Measurements from ENCODE around the gene NUDT14. TPM values are rescaled to one million over a fixed set of nuclear protein-coding genes. Genes with fewer than 3 reads are reported as not detected.

NUDT14 gene
- polyA plus RNA-seq, 1 donor from 2014 or later, result 55.0 TPM

DNA sequence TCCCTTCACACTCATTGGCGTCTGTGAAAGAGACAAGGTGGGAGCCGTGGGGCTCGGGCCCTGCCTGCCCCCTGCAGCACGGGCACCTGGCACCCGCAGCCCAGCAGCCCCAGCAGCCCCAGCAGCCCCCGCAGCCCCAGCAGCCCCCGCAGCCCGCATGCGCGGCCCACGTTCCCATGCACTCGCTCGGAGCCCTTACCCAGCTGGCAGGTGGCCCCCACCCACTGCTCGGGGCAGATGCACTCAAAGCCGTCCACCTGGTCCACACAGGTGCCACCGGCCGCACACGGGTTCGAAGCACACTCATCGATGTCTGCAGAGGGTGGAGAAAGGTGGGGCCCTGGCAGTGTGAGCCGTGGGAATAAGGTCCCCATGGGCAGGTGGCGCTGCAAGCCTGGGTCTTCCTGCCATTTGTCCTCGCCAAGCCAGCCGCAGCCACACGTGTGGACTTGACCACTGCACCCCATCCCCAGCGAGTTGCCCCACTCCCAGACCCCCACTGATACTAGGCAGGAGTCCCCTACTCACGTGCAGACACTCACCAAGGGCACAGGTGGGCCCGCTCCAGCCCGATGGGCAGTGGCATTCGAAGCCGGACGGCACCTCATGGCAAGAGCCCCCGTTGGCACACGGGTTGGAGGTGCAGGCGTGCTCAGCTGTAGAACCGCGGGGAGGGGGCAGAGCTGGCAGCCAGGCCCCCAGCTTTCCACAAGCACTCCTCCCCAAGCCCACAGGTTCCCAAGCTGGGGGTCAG, 29.9 kb downstream of the NUDT14 start:
- no peaks in the 10 kb centered on the region for H4K20me1 ChIP-seq (ENCODE audit: insufficient read depth)

DNA sequence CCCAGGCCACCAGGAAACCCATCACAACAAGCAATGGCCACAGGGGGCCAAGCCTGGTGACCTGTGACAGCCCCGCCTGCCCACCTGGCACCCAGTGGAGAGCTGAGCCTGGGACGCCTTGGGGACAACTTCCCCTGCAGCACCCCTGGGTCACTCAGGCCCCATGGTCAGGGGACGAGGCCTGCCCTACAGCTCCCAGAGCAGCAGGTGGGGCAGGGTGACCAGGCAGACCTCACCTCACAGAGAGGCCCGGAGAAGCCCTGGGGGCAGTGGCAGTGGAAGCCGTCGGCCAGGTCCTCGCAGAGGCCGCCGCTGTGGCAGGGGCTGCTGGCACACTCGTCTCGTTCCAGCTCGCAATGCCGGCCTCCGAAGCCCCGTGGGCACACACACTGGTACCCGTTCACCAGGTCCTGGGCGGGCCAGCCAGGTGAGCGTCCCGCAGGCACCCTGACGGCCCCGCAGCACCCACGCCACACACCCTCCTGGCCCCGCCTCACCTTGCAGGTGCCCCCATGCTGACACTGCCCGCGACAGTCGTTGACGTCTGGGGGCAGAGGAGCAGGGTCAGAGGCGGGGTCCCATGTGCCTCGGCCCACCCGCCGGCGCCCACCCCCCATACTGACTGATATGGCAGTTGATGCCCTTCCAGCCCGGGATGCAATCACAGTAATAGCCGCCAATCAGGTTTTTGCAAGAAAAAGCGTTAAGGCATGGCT, 30.6 kb downstream of the NUDT14 start:
- Histone ChIP-seq H2AFZ (ENCODE audit: low read depth, low read length) (no peak overlapping the region), H3K9me2 (ENCODE audit: insufficient read depth, low read length) (no peaks in the 10 kb centered on the region), H3K79me2 (replicated peaks; ENCODE audit: insufficient read depth, low read length) (no peaks in the 10 kb centered on the region), H3K4me3 (ENCODE audit: low read length) (no peak overlapping the region), H3K9me3 (ENCODE audit: low read length) (no peaks in the 10 kb centered on the region), H3K36me3 (ENCODE audit: insufficient read depth, low read length) (no peaks in the 10 kb centered on the region), H3K9ac (ENCODE audit: low read length) (no peak overlapping the region), H3K4me2 (ENCODE audit: low read length) (no peak overlapping the region), H3F3A (ENCODE audit: insufficient read depth, low read length, poor library complexity, severe bottlenecking) (no peaks in the 10 kb centered on the region), H3K27ac (ENCODE audit: low read length) (no peak overlapping the region), H3K27me3 (ENCODE audit: insufficient read depth, low read depth, low read length) (no peaks in the 10 kb centered on the region), H4K20me1 (ENCODE audit: insufficient read depth) (no peaks in the 10 kb centered on the region)
- no peak for TF ChIP-seq TAF1 (IDR thresholded peaks at IDR 0.05; ENCODE audit: low read depth)
- TF ChIP-seq EZH2 (IDR thresholded peaks at IDR 0.05; ENCODE audit: borderline replicate concordance, insufficient read depth, low read length, poor library complexity, severe bottlenecking), result no peak
- TF ChIP-seq SMC3 (conservative IDR thresholded peaks at IDR 0.05; ENCODE audit: poor library complexity), result no peak
- no peak for TF ChIP-seq MXI1 (conservative IDR thresholded peaks at IDR 0.05; ENCODE audit: poor library complexity, severe bottlenecking)
- TF ChIP-seq POLR2AphosphoS5 (IDR thresholded peaks at IDR 0.05), result no peak
- TF ChIP-seq, protein P1, sequence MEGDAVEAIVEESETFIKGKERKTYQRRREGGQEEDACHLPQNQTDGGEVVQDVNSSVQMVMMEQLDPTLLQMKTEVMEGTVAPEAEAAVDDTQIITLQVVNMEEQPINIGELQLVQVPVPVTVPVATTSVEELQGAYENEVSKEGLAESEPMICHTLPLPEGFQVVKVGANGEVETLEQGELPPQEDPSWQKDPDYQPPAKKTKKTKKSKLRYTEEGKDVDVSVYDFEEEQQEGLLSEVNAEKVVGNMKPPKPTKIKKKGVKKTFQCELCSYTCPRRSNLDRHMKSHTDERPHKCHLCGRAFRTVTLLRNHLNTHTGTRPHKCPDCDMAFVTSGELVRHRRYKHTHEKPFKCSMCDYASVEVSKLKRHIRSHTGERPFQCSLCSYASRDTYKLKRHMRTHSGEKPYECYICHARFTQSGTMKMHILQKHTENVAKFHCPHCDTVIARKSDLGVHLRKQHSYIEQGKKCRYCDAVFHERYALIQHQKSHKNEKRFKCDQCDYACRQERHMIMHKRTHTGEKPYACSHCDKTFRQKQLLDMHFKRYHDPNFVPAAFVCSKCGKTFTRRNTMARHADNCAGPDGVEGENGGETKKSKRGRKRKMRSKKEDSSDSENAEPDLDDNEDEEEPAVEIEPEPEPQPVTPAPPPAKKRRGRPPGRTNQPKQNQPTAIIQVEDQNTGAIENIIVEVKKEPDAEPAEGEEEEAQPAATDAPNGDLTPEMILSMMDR (IDR thresholded peaks at IDR 0.05; ENCODE audit: poor library complexity, severe bottlenecking), result no peak
- TF ChIP-seq, protein P2, sequence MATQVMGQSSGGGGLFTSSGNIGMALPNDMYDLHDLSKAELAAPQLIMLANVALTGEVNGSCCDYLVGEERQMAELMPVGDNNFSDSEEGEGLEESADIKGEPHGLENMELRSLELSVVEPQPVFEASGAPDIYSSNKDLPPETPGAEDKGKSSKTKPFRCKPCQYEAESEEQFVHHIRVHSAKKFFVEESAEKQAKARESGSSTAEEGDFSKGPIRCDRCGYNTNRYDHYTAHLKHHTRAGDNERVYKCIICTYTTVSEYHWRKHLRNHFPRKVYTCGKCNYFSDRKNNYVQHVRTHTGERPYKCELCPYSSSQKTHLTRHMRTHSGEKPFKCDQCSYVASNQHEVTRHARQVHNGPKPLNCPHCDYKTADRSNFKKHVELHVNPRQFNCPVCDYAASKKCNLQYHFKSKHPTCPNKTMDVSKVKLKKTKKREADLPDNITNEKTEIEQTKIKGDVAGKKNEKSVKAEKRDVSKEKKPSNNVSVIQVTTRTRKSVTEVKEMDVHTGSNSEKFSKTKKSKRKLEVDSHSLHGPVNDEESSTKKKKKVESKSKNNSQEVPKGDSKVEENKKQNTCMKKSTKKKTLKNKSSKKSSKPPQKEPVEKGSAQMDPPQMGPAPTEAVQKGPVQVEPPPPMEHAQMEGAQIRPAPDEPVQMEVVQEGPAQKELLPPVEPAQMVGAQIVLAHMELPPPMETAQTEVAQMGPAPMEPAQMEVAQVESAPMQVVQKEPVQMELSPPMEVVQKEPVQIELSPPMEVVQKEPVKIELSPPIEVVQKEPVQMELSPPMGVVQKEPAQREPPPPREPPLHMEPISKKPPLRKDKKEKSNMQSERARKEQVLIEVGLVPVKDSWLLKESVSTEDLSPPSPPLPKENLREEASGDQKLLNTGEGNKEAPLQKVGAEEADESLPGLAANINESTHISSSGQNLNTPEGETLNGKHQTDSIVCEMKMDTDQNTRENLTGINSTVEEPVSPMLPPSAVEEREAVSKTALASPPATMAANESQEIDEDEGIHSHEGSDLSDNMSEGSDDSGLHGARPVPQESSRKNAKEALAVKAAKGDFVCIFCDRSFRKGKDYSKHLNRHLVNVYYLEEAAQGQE (IDR thresholded peaks at IDR 0.05; ENCODE audit: borderline replicate concordance), result no peak
- no peak for TF ChIP-seq RAD21 (conservative IDR thresholded peaks at IDR 0.05)

More for the DNA sequence above, 29.9 kb downstream of the NUDT14 start:
- no peaks in the 10 kb centered on the region for H3K9me3 ChIP-seq (ENCODE audit: low read length)
- no peak overlapping the region for H3K4me3 ChIP-seq (ENCODE audit: low read length)
- no peaks in the 10 kb centered on the region for H3K9me2 ChIP-seq (ENCODE audit: insufficient read depth, low read length)
- no peaks in the 10 kb centered on the region for H3K79me2 ChIP-seq (replicated peaks; ENCODE audit: insufficient read depth, low read length)
- no peak overlapping the region for H3K9ac ChIP-seq (ENCODE audit: low read length)
- H2AFZ ChIP-seq (ENCODE audit: low read depth, low read length), result no peak overlapping the region
- no peaks in the 10 kb centered on the region for H3K27me3 ChIP-seq (ENCODE audit: insufficient read depth, low read depth, low read length)
- TF ChIP-seq MXI1 (conservative IDR thresholded peaks at IDR 0.05; ENCODE audit: poor library complexity, severe bottlenecking), result no peak
- no peak for TF ChIP-seq SMC3 (conservative IDR thresholded peaks at IDR 0.05; ENCODE audit: poor library complexity)
- TF ChIP-seq EZH2 (IDR thresholded peaks at IDR 0.05; ENCODE audit: borderline replicate concordance, insufficient read depth, low read length, poor library complexity, severe bottlenecking), result no peak
- no peak for TF ChIP-seq TAF1 (IDR thresholded peaks at IDR 0.05; ENCODE audit: low read depth)
- no peak for TF ChIP-seq EP300 (conservative IDR thresholded peaks at IDR 0.05; ENCODE audit: poor library complexity, severe bottlenecking)
- no peak for TF ChIP-seq RAD21 (conservative IDR thresholded peaks at IDR 0.05)
- TF ChIP-seq, protein P1 (IDR thresholded peaks at IDR 0.05; ENCODE audit: poor library complexity, severe bottlenecking), result no peak
- TF ChIP-seq, protein P2 (IDR thresholded peaks at IDR 0.05; ENCODE audit: borderline replicate concordance), result no peak
- H3K36me3 ChIP-seq (ENCODE audit: insufficient read depth, low read length), result no peaks in the 10 kb centered on the region
- no peak overlapping the region for H3K27ac ChIP-seq (ENCODE audit: low read length)
- H3F3A ChIP-seq (ENCODE audit: insufficient read depth, low read length, poor library complexity, severe bottlenecking), result no peaks in the 10 kb centered on the region
- H3K4me2 ChIP-seq (ENCODE audit: low read length), result no peak overlapping the region

Measured in neural cell (in vitro differentiated cells).